Measurements from ENCODE around the gene ASH1L.

ASH1L gene

DNA sequence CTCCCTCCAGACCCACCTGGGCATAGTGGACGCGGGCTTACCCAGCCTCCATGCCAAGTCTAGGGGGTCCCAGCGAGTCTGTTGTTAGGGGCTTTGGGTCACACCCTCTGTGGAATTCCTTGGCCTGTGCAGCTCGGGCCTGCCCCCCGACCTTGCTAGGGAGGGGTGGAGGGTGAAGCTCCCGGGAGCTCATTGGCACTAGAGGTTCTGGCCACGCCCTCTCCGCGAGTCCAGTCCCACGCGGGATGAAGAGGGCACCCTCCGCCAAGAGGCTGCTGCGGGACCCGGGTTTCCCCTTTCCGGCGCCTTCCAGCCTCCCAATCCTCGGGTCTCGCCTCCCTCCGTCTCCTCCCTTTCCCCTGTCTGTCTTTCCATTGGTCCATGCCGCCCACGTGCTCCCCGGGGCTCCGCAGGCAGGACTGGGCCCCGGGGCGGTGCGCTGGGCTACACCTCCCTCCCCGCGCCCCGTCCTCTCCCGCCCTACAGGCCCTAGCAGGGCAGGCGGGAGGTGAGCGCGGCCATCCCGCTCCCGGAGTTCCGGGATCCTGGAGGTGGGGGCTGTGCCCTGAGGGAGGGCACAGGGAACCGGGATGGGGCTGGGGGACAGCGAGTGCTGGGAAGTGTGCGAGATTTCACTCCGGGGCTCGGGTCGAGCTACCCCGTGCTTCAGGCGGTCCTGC lies 238.4 kb downstream of the ASH1L start:
- Mint-ChIP-seq H3K27ac (peak overlapping the region; percentile 77), H3K27me3 (no peaks in the 10 kb centered on the region), H3K4me1 (peaks cover 31% of the 10 kb centered on the region), H3K36me3 (no peaks in the 10 kb centered on the region), H3K9me3 (no peaks in the 10 kb centered on the region), H3K4me3 (peak overlapping the region; percentile 91)

DNA sequence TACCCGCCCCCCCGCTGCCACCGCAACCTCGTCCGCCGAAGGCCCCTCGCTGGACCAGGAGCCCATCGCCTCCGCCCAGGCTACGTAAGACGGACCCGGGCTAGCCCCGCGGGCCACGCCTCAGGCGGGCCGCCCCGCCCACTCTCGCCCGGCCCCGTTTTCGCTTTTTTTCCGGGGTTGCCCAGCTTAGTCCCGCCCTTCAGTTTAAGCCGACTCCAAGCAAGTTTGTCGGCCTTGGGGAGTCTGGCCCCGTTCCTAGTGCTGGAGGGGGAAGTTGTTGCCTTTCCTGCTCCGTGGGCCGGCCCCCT lies 238.9 kb downstream of the ASH1L start:
- peaks cover 3% of the 10 kb centered on the region for H3K36me3 Mint-ChIP-seq
- peaks cover 31% of the 10 kb centered on the region for H3K4me1 Mint-ChIP-seq
- H3K4me3 Mint-ChIP-seq, result peak overlapping the region; percentile 91
- no peaks in the 10 kb centered on the region for H3K27me3 Mint-ChIP-seq
- H3K9me3 Mint-ChIP-seq, result no peaks in the 10 kb centered on the region
- no peak overlapping the region for H3K27ac Mint-ChIP-seq

DNA sequence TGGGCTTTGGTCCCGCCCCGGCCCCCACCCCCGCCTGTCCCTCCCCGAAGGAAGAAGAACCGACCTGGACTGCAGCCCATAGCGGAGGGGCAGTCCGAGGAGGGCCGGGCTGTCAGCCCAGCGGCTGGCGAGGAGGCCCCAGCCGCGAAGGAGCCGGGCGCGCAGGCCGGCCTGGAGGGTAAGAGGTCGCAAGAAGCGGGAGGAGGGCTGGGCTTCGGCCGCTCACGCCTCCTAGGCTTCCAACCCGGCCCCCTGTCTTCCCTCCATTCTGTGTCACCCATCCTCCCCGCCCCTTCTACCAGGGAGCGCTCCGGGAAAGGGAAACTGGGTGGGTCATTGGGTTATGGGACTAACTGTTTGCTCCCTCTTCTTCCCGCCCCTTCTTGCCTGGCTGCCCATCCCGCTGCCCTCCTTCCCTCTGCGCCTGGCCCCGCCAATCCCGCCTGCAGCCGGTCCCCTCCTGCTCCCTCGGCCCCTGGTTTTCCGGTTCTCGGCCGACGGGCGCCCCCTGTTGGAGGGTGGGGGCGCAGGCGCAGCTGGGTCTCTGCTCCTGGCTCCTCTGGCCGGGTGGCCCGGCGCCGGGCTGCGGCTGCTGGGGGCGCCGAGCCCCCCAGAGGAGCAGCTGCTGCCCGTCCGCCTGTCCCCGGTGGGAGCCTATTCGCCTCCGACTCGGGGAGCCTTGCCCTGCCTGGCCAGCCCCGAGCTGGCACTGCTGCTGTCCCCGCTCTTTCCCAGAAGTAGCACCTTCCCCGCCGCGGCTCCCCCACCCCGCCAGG lies 239.5 kb downstream of the ASH1L start:
- Mint-ChIP-seq H3K27ac (no peak overlapping the region), H3K27me3 (no peaks in the 10 kb centered on the region), H3K9me3 (no peaks in the 10 kb centered on the region), H3K36me3 (peaks cover 3% of the 10 kb centered on the region), H3K4me1 (peaks cover 31% of the 10 kb centered on the region), H3K4me3 (peak overlapping the region; percentile 91)

DNA sequence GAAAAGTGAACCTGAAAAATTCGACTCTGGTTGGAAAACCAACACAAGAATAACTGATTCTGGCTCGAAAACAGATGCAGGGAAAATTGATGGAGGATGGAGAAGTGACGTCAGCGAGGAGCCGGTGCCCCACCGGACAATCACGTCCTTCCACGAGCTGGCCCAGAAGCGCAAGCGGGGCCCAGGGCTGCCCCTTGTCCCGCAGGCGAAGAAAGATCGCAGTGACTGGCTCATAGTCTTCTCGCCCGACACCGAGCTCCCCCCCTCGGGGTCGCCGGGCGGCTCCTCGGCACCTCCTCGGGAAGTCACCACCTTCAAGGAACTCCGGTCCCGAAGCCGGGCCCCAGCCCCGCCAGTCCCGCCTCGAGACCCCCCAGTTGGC lies 240.0 kb downstream of the ASH1L start:
- Mint-ChIP-seq H3K27ac (no peak overlapping the region), H3K36me3 (peaks cover 3% of the 10 kb centered on the region), H3K4me3 (peak overlapping the region; percentile 77), H3K4me1 (peaks cover 31% of the 10 kb centered on the region), H3K27me3 (no peaks in the 10 kb centered on the region), H3K9me3 (no peaks in the 10 kb centered on the region)

DNA sequence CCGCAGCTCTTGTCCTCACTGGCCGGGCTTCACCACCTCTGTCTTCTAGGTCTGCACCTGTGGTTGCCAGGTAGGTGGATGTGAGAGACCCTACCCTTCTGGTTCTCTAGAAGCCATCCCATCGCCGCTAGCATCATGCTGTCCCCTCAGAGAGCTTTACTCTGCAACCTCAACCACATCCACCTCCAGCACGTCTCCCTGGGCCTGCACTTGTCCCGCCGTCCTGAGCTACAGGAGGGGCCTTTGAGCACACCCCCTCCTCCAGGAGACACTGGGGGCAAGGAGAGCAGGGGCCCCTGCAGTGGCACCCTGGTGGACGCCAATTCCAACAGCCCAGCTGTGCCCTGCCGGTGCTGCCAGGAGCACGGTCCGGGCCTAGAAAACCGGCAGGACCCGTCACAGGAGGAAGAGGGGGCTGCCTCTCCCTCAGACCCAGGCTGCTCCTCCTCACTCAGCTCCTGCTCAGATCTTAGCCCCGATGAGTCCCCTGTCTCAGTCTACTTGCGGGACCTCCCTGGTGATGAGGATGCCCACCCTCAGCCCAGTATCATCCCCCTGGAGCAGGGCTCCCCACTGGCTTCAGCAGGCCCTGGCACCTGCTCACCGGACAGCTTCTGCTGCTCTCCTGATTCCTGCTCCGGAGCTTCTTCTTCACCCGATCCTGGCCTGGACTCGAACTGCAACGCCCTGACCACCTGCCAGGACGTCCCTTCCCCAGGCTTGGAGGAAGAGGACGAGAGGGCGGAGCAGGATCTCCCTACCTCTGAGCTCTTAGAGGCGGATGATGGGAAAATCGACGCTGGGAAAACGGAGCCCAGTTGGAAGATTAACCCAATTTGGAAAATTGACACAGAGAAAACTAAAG lies 240.7 kb downstream of the ASH1L start:
- Mint-ChIP-seq H3K27me3 (no peaks in the 10 kb centered on the region), H3K9me3 (no peaks in the 10 kb centered on the region), H3K27ac (peak overlapping the region; percentile 41), H3K4me1 (peaks cover 31% of the 10 kb centered on the region), H3K4me3 (peak overlapping the region; percentile 77), H3K36me3 (peaks cover 3% of the 10 kb centered on the region)

DNA sequence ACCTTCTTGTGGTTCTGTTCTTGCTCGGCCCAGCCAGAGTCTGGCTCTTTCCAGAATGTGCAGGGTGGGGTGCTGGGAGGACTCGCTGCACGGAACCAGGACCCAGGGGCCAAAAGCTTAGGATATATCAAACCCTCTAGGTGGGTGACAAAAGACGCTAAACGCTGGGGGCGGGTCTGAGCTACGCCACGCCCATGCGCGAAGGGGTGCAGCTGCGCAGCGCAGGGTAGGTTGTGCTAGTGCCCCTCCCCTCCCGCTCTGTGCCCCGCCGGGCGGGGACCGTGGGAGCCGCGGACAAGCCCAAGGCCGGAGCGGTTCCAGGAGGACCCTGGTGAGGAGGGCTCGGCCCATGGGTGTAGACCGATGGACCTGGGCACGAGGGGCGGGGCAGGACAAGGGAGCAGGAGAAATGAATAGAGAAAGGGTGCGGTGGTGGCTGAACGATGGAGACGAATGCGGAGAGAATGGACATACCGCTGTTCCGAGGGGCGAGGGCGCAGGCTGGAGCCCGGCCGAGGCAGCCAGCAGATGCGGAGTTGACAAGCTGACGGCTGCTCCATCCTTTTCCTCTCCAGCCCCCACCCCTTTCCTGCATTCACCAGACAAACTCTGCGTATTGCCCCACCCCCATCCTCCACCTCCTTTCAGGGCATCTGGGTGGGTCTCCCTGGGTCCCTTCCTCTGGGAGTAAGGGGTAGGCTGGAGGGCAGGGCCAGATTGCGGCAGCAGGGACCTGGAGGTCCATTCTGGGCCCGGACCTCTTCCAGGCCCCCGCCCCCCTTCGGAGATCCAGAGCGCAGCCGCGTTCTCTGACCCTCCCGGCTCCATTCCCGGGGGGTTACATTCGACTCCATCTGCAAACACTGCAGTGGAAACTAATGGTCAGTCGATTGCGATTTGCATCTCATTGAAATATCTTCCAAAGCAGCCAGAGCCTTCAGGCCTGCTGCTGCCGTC lies 241.7 kb downstream of the ASH1L start, which contains the start of gene RUSC1:
Gene RUSC1 (plus strand): TSS at position 234 of the 957 bp plus-strand sequence. CDS start 880 bp downstream, outside the sequence.
- Mint-ChIP-seq H3K4me3 (peak within 1 kb of the TSS; percentile 77), H3K4me1 (peaks cover 27% of the 10 kb centered on the region), H3K27me3 (no peaks in the 10 kb centered on the region), H3K36me3 (peaks cover 3% of the 10 kb centered on the region), H3K27ac (peak within 1 kb of the TSS; percentile 52), H3K9me3 (no peaks in the 10 kb centered on the region)

DNA sequence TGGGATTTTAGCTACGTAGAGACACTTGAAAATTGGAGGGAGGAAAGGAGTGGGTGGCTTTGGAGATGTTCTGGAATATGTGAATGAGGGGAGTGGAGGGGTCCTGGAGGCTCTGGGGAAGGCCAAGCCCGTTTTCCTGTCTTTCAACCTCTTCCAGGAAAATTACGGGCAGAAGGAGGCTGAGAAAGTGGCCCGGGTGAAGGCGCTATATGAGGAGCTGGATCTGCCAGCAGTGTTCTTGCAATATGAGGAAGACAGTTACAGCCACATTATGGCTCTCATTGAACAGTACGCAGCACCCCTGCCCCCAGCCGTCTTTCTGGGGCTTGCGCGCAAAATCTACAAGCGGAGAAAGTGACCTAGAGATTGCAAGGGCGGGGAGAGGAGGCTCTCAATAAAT lies 242.4 kb downstream of the ASH1L start:
- Mint-ChIP-seq H3K4me1 (peaks cover 24% of the 10 kb centered on the region), H3K27ac (peak overlapping the region; percentile 52), H3K27me3 (no peaks in the 10 kb centered on the region), H3K9me3 (no peaks in the 10 kb centered on the region), H3K36me3 (peaks cover 3% of the 10 kb centered on the region), H3K4me3 (peak overlapping the region; percentile 77)

DNA sequence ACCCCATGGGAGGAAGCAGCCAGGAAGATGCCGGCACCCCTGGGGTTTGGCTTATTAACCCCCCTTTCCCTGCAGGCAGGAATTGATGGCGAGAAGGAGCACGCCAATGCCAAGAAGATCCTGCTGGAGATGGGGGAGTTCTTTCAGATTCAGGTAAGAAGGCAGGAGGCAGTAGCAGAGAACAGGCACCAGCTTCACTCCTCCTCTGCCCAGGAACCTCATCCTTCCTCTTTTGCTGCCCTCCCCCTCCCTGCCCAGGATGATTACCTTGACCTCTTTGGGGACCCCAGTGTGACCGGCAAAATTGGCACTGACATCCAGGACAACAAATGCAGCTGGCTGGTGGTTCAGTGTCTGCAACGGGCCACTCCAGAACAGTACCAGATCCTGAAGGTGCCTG lies 243.1 kb downstream of the ASH1L start:
- Mint-ChIP-seq H3K36me3 (peaks cover 3% of the 10 kb centered on the region), H3K4me3 (peak overlapping the region; percentile 38), H3K4me1 (peaks cover 24% of the 10 kb centered on the region), H3K9me3 (no peaks in the 10 kb centered on the region), H3K27me3 (no peaks in the 10 kb centered on the region), H3K27ac (no peak overlapping the region)

DNA sequence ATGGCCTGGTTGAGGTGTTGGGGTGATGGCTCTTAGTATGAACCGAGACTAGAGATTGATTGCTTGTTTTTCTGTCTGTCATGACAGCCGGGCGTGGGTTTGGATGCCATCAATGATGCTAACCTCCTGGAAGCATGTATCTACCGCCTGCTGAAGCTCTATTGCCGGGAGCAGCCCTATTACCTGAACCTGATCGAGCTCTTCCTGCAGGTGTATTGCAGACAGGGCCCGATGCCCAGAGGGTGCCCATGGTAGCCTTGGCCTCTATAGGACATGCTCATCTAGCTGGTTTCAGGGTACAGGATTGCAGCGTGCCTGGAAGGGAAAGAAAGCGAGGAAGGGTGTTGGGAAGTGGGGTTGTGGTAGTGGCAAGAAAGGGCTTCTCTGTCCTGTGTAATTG lies 244.5 kb downstream of the ASH1L start:
- no peaks in the 10 kb centered on the region for H3K9me3 Mint-ChIP-seq
- no peaks in the 10 kb centered on the region for H3K27me3 Mint-ChIP-seq
- peak overlapping the region; percentile 21 for H3K27ac Mint-ChIP-seq
- H3K4me1 Mint-ChIP-seq, result peaks cover 28% of the 10 kb centered on the region
- H3K4me3 Mint-ChIP-seq, result no peak overlapping the region
- H3K36me3 Mint-ChIP-seq, result peaks cover 7% of the 10 kb centered on the region

DNA sequence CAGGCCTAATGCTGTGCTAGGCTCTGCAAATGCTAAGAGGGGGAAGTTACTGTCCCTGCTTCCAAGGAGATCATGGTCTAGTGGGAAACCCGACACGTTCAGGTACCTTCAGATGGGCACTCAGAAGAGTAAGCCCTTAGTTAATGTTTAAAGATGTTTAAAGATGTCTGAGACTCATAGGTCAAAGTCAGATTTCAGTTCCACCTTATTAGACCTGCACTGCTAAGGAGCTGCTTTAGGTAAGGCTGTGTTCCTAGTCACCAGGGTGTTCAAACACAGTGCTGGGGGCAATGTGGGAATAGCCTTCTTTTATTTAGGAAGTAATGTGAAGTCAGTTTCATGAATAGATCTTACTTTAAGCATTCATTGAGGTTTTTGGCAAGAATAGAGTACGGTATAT lies 245.7 kb downstream of the ASH1L start:
- peaks cover 22% of the 10 kb centered on the region for H3K4me1 Mint-ChIP-seq
- H3K9me3 Mint-ChIP-seq, result no peaks in the 10 kb centered on the region
- H3K4me3 Mint-ChIP-seq, result no peak overlapping the region
- no peak overlapping the region for H3K27ac Mint-ChIP-seq
- H3K27me3 Mint-ChIP-seq, result no peaks in the 10 kb centered on the region
- H3K36me3 Mint-ChIP-seq, result peaks cover 9% of the 10 kb centered on the region

DNA sequence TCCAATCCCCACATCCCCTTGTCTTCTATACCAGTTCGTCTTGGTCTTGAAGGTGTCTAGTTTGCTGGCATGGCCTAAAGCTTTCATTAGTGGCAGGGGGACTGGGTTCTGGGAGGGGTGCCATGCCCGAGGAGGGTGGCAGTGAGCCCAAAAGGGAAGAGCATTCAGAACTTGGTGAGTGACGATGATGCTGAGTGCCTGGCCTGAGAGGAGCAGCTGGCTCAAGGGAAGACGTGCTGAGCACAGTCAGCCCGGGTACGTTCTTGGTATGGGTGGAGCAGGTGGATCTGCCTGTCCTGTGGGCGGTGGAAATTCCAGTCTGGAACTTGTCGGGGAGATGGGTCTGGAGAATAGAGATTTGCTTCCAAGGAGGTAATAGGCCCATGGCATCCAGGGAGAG lies 249.3 kb downstream of the ASH1L start:
- peaks cover 24% of the 10 kb centered on the region for H3K4me1 Mint-ChIP-seq
- H3K36me3 Mint-ChIP-seq, result peaks cover 12% of the 10 kb centered on the region
- no peaks in the 10 kb centered on the region for H3K9me3 Mint-ChIP-seq
- no peak overlapping the region for H3K27ac Mint-ChIP-seq
- H3K4me3 Mint-ChIP-seq, result no peak overlapping the region
- H3K27me3 Mint-ChIP-seq, result no peaks in the 10 kb centered on the region

DNA sequence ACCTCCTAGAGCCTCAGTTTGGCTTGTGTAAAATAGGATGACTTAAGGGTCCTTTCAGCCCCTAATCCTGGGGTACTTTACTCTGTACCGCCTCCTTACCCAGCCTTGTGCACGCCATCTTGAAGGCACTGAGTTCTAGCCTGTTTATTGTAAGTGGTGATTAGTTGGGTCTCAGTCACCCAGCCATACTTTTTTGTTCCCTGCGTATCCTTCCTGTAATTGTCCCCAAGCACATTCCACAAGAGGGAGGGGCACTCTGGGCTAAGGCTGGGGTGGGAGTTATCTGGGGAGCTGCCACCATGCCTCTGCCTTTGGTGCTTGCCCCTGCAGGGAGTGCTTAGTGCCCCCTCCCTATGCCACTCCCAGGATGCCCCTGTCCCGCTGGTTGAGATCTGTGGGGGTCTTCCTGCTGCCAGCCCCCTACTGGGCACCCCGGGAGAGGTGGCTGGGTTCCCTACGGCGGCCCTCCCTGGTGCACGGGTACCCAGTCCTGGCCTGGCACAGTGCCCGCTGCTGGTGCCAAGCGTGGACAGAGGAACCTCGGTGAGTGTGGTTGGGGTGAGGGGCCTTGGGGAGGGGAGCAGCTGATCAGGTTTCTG lies 253.1 kb downstream of the ASH1L start:
- peaks cover 12% of the 10 kb centered on the region for H3K36me3 Mint-ChIP-seq
- peaks cover 27% of the 10 kb centered on the region for H3K4me1 Mint-ChIP-seq
- H3K27ac Mint-ChIP-seq, result peak overlapping the region; percentile 93
- H3K4me3 Mint-ChIP-seq, result peak overlapping the region; percentile 99
- H3K9me3 Mint-ChIP-seq, result no peaks in the 10 kb centered on the region
- H3K27me3 Mint-ChIP-seq, result no peaks in the 10 kb centered on the region

DNA sequence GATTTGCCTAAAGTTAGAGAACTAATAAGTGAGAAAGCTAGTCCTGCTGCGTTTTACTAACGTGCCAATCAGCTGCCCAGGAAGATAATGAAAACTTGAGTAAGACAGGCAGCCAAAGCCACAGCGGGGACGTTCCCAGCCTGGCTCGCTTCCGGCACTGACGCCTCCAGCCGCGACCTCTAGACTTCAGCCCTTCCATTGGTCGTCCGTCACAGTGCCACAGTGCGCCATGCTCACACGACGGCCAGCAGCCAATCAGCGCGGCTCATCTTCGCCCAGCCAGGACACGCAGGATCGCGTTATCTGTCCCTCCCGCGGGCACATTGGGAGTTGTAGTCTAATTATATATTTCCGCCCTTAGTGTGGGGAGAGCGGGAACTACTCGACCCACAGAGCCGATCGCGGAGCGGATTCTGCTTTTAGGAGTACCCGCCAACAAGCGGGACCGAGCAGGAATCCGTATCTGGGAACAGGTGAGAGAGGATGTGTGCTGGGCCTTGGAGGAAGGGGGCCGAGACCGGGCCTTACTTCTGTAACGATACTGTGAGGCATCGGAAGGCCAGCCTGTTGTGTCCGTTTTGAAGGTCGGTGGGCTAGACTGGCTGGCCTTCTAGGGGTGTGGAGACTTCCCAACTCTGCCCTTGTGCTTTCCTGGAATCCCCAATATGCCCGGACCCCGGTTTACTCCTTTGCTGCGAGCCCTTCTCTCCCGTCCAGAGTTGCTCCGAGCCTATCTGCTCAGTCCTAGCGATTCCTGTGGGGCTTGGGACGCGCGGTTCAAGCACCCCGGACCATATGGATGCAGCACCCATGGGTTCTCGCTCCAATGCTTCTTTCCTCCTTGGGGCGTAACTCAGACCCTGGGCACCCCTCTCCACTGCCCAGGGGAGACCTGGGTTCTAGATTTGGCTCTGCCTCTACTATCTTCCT lies 253.8 kb downstream of the ASH1L start, which contains the start of gene FDPS:
Gene FDPS (plus strand): TSS at position 374 of the 930 bp plus-strand sequence. CDS start 924 bp downstream, outside the sequence.
- H3K36me3 Mint-ChIP-seq, result peaks cover 12% of the 10 kb centered on the region
- H3K27me3 Mint-ChIP-seq, result no peaks in the 10 kb centered on the region
- H3K27ac Mint-ChIP-seq, result peak within 1 kb of the TSS; percentile 93
- peaks cover 27% of the 10 kb centered on the region for H3K4me1 Mint-ChIP-seq
- H3K9me3 Mint-ChIP-seq, result no peaks in the 10 kb centered on the region
- H3K4me3 Mint-ChIP-seq, result peak within 1 kb of the TSS; percentile 99

All from activated naive CD4-positive, alpha-beta T cell treated with anti-CD3 and anti-CD28 coated beads, Interleukin-2, amount 50 U/mL, for 24 hours (primary cell).